Uterus (tissue), 2 donors: ENCODE data around the gene PRR5L.

Experiments used
- POLR2A ChIP-seq, 2 donors: fragments of 450-650 bp; IDR thresholded peaks; one replicate each; pipeline ENCODE4 v1.6.1; 2016; ENCODE audit warnings: antibody characterized with exemption in 2 of 2, mild to moderate bottlenecking in 1 of 2, moderate library complexity in 1 of 2
- TF ChIP-seq, protein P1 (sequence below), 4 experiments: fragments of 200-600 bp in 2 of 4; fragments of 450-650 bp in 2 of 4; sonication (generic) in 2 of 4; IDR thresholded peaks; one replicate each; pipeline ENCODE4 v1.5.1; 2016 to 2019; ENCODE audit warnings: antibody characterized with exemption in 4 of 4, mild to moderate bottlenecking in 2 of 4, moderate library complexity in 1 of 4

DNA sequence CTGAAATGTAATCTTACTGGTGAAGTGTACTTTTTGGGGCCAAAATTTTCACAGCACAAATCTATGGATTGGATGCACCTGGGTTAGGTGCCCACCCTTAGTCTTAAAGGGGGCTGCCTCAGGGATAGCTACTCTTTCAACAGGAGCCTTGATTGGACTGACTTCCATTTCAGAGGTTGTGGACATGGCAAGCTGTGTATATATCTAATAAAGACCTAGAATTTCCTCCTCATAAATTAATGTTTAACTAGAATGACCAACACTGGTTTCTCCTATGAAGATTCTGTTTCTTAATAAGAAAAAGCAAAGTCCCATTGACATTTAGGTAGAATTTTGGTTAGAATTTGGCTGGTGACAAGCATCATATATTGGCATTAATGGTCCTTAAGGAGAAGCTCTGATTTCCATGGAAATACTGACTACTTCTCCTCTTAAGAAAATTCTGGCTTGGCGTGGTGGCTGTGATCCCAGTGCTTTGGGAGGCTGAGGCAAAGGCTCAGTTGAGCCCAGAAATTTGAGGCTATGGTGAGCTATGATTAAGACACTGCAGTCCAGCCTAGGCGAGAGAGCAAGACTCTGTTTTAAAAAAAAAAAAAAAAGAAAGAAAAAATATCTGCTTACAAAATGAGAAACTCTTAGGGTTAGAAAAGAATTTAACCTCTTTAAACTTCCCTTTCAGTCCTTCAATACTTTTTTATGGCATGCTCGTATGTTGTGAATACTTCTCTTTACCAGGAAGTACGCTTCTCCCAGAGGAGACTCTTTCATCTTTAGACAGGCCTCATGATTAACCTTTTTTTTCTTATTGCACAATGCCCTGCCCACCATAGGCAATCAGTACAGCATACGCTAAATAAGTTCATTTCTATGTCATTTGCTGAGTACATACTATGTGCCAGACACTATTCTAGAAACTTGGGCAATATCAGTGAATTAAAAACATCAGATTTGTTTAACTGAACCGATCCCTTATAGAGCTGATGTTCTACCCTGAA, 77.2 kb downstream of the PRR5L start:
- TF ChIP-seq, protein P1, sequence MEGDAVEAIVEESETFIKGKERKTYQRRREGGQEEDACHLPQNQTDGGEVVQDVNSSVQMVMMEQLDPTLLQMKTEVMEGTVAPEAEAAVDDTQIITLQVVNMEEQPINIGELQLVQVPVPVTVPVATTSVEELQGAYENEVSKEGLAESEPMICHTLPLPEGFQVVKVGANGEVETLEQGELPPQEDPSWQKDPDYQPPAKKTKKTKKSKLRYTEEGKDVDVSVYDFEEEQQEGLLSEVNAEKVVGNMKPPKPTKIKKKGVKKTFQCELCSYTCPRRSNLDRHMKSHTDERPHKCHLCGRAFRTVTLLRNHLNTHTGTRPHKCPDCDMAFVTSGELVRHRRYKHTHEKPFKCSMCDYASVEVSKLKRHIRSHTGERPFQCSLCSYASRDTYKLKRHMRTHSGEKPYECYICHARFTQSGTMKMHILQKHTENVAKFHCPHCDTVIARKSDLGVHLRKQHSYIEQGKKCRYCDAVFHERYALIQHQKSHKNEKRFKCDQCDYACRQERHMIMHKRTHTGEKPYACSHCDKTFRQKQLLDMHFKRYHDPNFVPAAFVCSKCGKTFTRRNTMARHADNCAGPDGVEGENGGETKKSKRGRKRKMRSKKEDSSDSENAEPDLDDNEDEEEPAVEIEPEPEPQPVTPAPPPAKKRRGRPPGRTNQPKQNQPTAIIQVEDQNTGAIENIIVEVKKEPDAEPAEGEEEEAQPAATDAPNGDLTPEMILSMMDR (IDR thresholded peaks at IDR 0.05) = no peak
- no peak for TF ChIP-seq POLR2A (IDR thresholded peaks at IDR 0.05)
